Vagina (tissue), 2 donors: Measurements from ENCODE around the gene GPR158. TPM values are rescaled to one million over a fixed set of nuclear protein-coding genes. Genes with fewer than 3 reads are reported as not detected.
A peak's percentile ranks its signal among the peaks of the same experiment; 100 is the strongest.

Source experiments
- DNase-seq, 2 donors: peaks; one replicate each; pipeline ENCODE4 v3.0.0-alpha.2; 2017; ENCODE audit errors: extremely low spot score in 2 of 2
- H3K27ac ChIP-seq: fragments of 200-600 bp; sonication (generic); one replicate; pipeline ENCODE4 v1.5.1; 2019
- H3K27me3 ChIP-seq: fragments of 200-600 bp; sonication (generic); one replicate; pipeline ENCODE4 v1.5.1; 2019
- H3K36me3 ChIP-seq, 2 donors: fragments of 200-600 bp; sonication (generic); one replicate each; pipeline ENCODE4 v1.5.1; 2017 to 2019
- H3K4me1 ChIP-seq: fragments of 200-600 bp; sonication (generic); one replicate; pipeline ENCODE4 v1.5.1; 2019
- H3K4me3 ChIP-seq, 2 donors: fragments of 200-600 bp; sonication (generic); 1 replicate in 1 of 2; 2 replicates in 1 of 2; pipeline ENCODE4 v1.5.1; 2016 to 2019
- H3K9me3 ChIP-seq: fragments of 200-600 bp; sonication (generic); one replicate; pipeline ENCODE4 v1.5.1; 2019
- POLR2A ChIP-seq, 2 donors: fragments of 450-650 bp; IDR thresholded peaks; one replicate each; pipeline ENCODE4 v1.6.1; 2017; ENCODE audit warnings: antibody characterized with exemption in 2 of 2, mild to moderate bottlenecking in 2 of 2, moderate library complexity in 2 of 2
- POLR2AphosphoS5 ChIP-seq, 2 donors: sonication (generic); formaldehyde crosslinking; IDR thresholded peaks; one replicate each; pipeline ENCODE4 v1.9.0; 2017; ENCODE audit warnings: antibody characterized with exemption in 2 of 2, mild to moderate bottlenecking in 2 of 2, low read depth in 1 of 2; ENCODE audit not compliant: insufficient read depth in 1 of 2
- intact Hi-C: fragments of 100-400 bp; cut with DNase I; formaldehyde crosslinking; loops from one replicate; pipeline ENCODE4 v1.15.1; 2023
- total RNA-seq: library from RNA; depleted of rRNA; stranded (reverse); fragments of >200 nt; gene quantifications from one replicate; pipeline ENCODE4 v1.2.3, GENCODE V29; 2016
- TF ChIP-seq, protein P1 (sequence below), 3 experiments: fragments of 450-650 bp in 2 of 3; fragments of 200-600 bp in 1 of 3; sonication (generic) in 1 of 3; IDR thresholded peaks; one replicate each; pipeline ENCODE4 v1.5.1; 2017 to 2019; ENCODE audit warnings: antibody characterized with exemption in 3 of 3, mild to moderate bottlenecking in 2 of 3, moderate library complexity in 2 of 3

The GPR158 gene
- total RNA-seq, 1 donor from 2014 or later: 0.49 TPM

DNA sequence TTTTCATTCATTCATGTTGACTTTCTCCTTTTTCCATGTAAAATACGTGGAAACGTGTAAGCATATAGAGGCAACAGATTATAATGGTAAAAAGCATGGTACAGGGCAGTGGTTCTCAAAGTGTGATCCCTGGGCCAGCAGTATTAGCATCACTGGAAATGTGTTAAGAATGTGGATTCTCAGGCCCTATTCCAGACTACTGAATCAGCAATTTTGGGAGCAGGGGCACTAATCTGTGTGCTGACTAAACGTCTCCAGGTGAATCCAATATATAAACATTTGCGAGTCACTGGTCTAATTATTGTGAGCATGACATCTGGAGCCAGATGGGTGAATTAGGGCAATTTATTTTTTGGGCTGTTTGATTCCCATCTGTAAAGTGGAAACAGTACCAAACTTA, 5.1 kb upstream of the GPR158 start:
- TF ChIP-seq, protein P1, sequence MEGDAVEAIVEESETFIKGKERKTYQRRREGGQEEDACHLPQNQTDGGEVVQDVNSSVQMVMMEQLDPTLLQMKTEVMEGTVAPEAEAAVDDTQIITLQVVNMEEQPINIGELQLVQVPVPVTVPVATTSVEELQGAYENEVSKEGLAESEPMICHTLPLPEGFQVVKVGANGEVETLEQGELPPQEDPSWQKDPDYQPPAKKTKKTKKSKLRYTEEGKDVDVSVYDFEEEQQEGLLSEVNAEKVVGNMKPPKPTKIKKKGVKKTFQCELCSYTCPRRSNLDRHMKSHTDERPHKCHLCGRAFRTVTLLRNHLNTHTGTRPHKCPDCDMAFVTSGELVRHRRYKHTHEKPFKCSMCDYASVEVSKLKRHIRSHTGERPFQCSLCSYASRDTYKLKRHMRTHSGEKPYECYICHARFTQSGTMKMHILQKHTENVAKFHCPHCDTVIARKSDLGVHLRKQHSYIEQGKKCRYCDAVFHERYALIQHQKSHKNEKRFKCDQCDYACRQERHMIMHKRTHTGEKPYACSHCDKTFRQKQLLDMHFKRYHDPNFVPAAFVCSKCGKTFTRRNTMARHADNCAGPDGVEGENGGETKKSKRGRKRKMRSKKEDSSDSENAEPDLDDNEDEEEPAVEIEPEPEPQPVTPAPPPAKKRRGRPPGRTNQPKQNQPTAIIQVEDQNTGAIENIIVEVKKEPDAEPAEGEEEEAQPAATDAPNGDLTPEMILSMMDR (IDR thresholded peaks at IDR 0.05): no peak
- TF ChIP-seq POLR2A (IDR thresholded peaks at IDR 0.05) (no peak), POLR2AphosphoS5 (IDR thresholded peaks at IDR 0.05; ENCODE audit: insufficient read depth in 1 of 2, low read depth in 1 of 2) (no peak)
- no peak for DNase-seq
- no peaks in the 10 kb centered on the region for H3K36me3 ChIP-seq
- no peaks in the 10 kb centered on the region for H3K27me3 ChIP-seq
- peaks cover 2% of the 10 kb centered on the region for H3K4me1 ChIP-seq
- H3K27ac ChIP-seq: no peak overlapping the region
- intact Hi-C loops: no loop called here
- H3K4me3 ChIP-seq: no peak overlapping the region
- H3K9me3 ChIP-seq: no peaks in the 10 kb centered on the region

DNA sequence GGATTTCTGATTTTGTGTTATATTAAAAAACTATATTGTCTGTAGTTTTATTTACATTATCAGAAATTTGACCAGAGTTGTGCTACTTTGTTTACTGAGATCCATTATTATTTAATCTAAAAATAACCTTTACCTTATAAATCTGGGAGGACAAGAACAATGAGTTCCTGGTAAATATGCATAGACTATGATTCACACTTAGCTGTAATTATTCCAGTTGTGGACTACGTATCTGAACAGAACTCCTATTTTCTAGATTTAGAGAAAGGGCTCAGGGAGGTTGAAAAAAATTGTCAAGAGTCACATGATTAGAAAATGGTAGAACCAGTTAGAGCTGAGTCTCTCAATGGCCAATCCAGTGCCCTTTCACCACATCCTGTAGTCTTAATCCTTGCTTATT, 4.2 kb upstream of the GPR158 start:
- no peak for TF ChIP-seq POLR2AphosphoS5 (IDR thresholded peaks at IDR 0.05; ENCODE audit: insufficient read depth in 1 of 2, low read depth in 1 of 2)
- TF ChIP-seq, protein P1 (IDR thresholded peaks at IDR 0.05): no peak
- TF ChIP-seq POLR2A (IDR thresholded peaks at IDR 0.05): no peak
- Histone ChIP-seq H3K4me3 (no peak overlapping the region), H3K9me3 (no peaks in the 10 kb centered on the region), H3K27ac (no peak overlapping the region), H3K27me3 (peaks cover under 1% of the 10 kb centered on the region), H3K36me3 (no peaks in the 10 kb centered on the region), H3K4me1 (peaks cover 11% of the 10 kb centered on the region)
- intact Hi-C loops: no loop called here
- DNase-seq: no peak

DNA sequence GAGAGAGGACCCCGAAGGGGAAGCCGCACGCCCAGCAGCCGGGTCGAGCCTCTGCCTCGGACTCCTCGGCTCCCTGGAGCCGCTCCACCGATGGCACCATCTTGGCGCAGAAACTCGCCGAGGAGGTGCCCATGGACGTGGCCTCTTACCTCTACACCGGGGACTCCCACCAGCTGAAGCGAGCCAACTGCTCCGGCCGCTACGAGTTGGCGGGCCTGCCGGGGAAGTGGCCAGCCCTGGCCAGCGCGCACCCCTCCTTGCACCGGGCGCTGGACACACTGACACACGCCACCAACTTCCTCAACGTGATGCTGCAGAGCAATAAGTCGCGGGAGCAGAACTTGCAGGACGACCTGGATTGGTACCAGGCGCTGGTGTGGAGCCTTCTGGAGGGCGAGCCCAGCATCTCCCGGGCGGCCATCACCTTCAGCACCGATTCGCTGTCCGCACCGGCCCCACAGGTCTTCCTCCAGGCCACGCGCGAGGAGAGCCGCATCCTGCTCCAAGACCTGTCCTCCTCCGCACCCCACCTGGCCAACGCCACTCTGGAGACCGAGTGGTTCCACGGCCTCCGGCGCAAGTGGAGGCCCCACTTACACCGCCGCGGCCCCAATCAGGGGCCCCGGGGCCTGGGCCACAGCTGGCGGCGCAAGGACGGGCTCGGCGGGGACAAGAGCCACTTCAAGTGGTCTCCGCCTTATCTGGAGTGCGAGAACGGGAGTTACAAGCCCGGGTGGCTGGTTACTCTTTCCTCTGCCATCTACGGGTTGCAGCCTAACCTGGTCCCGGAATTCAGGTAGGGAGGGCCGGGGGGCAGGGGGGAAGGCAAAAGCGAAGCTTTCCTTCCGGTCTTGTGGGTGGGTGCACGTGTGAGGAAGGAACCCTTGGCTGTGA, 973 bp downstream of the GPR158 start:
- H3K27ac ChIP-seq: no peak overlapping the region
- TF ChIP-seq POLR2A (IDR thresholded peaks at IDR 0.05) (no peak), POLR2AphosphoS5 (IDR thresholded peaks at IDR 0.05; ENCODE audit: insufficient read depth in 1 of 2, low read depth in 1 of 2) (no peak)
- no peaks in the 10 kb centered on the region for H3K9me3 ChIP-seq
- DNase-seq: no peak
- peak overlapping the region in 1 of 2 donors; percentile 37 for H3K4me3 ChIP-seq
- H3K4me1 ChIP-seq: peaks cover 12% of the 10 kb centered on the region
- intact Hi-C loops: no loop called here
- no peaks in the 10 kb centered on the region for H3K36me3 ChIP-seq
- H3K27me3 ChIP-seq: peaks cover 9% of the 10 kb centered on the region

DNA sequence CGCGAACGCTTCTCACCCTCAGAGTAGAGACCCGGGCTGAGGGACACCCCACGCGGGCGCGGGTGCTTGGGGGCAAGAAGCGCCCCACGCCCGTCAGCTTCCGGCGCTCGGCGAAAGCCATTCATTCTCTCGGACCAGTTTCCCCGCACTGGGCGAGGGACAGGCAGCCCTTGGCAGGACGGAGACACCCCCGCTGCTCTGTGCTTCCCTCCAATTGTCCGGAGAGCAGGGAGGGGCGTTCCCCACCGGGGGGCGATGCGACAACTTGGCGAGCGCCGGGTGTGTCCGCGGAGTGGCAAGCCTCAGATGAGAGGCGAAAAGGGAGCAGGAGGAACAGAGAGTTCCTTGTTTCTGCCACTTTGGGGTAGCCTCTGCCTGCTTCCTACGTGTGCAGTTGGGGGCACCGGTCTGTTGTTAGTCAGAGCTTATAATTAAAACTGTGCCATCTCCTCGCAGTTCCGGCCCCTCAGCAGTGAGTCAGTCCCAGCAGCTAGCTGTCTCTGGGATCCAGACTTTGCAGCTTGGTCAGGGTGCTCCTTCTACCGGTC, 1.7 kb downstream of the GPR158 start:
- Histone ChIP-seq H3K36me3 (no peaks in the 10 kb centered on the region), H3K9me3 (no peaks in the 10 kb centered on the region), H3K27me3 (peaks cover 9% of the 10 kb centered on the region), H3K4me1 (peaks cover 12% of the 10 kb centered on the region), H3K4me3 (no peak overlapping the region), H3K27ac (no peak overlapping the region)
- intact Hi-C loops: no loop called here
- DNase-seq: no peak
- TF ChIP-seq POLR2AphosphoS5 (IDR thresholded peaks at IDR 0.05; ENCODE audit: insufficient read depth in 1 of 2, low read depth in 1 of 2) (no peak), POLR2A (IDR thresholded peaks at IDR 0.05) (no peak)
- TF ChIP-seq, protein P1 (IDR thresholded peaks at IDR 0.05): no peak

DNA sequence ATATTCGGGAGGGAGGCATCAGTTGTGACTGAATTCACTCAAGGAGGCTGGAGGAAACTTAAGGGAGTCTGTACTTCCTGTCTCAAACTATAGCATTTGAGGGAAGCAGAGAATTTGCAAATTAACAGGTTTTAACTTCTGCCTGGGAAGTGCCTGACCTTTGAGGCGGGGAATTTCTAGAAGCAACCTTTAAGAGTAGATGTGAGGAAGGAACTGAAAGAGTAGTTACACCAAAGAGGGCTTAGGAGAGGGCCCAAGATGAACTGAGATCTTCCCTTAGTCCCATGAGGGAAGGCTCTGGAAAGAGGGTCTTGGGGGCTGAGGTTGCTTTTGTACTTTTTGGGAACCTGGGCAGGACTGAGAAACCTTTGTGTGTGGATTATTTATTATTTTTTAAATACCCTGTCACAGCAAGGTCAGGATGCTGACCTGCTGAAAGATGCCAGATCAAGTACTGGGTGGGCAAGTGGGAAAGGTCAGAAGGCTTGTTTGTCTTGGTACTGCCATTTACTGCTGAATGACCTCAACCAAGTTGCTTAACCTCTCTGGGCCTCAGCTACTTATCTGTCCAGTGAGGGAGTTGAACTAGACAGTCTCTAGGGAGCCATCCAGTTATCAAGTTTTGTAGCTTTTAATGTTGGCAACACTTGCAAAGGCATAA, 2.4 kb downstream of the GPR158 start:
- TF ChIP-seq POLR2A (IDR thresholded peaks at IDR 0.05): no peak
- no peak for TF ChIP-seq POLR2AphosphoS5 (IDR thresholded peaks at IDR 0.05; ENCODE audit: insufficient read depth in 1 of 2, low read depth in 1 of 2)
- TF ChIP-seq, protein P1 (IDR thresholded peaks at IDR 0.05): no peak
- intact Hi-C loops: no loop called here
- DNase-seq: no peak
- Histone ChIP-seq H3K4me1 (peaks cover 12% of the 10 kb centered on the region), H3K36me3 (no peaks in the 10 kb centered on the region), H3K27me3 (peaks cover 9% of the 10 kb centered on the region), H3K9me3 (no peaks in the 10 kb centered on the region), H3K4me3 (no peak overlapping the region), H3K27ac (no peak overlapping the region)
